Psoas muscle (tissue), 8 donors: ENCODE data around the gene ATP8A2. TPM values are rescaled to one million over a fixed set of nuclear protein-coding genes. Genes with fewer than 3 reads are reported as not detected.

Experiments used
- ATAC-seq, 4 donors: fragments of 200-7000 bp; cut with Tn5 transposase; one replicate each; pipeline ENCODE4 v1.9.1; 2020; ENCODE audit warnings: moderate library complexity in 3 of 4, mild to moderate bottlenecking in 2 of 4
- DNase-seq, 2 donors: peaks; one replicate each; pipeline ENCODE4 v3.0.0-alpha.2; 2020
- H3K27ac ChIP-seq: fragments of 200-600 bp; one replicate; pipeline ENCODE4 v1.8.0; 2022
- H3K27me3 ChIP-seq, 3 donors: fragments of 200-600 bp in 1 of 3; one replicate each; pipeline versions ENCODE4 v1.6.1 to v1.8.0; 2013 to 2022; ENCODE audit warnings: low read length in 2 of 3, mild to moderate bottlenecking in 2 of 3, moderate library complexity in 1 of 3; ENCODE audit not compliant: insufficient read depth in 3 of 3
- H3K36me3 ChIP-seq, 2 donors: fragments of 200-600 bp in 1 of 2; one replicate each; pipeline versions ENCODE4 v1.6.1 to v1.8.0; 2013 to 2022; ENCODE audit warnings: low read depth in 1 of 2, mild to moderate bottlenecking in 1 of 2, moderate library complexity in 1 of 2; ENCODE audit not compliant: insufficient read depth in 1 of 2
- H3K4me1 ChIP-seq: fragments of 200-600 bp; one replicate; pipeline ENCODE4 v1.8.0; 2022
- H3K4me3 ChIP-seq: fragments of 200-600 bp; one replicate; pipeline ENCODE4 v1.8.0; 2022; ENCODE audit warnings: mild to moderate bottlenecking
- H3K9me3 ChIP-seq: fragments of 200-600 bp; one replicate; pipeline ENCODE4 v1.8.0; 2022
- CTCF ChIP-seq: fragments of 200-600 bp; IDR thresholded peaks from one replicate; pipeline ENCODE4 v1.8.0; 2022; ENCODE audit warnings: antibody characterized with exemption
- WGBS, 3 donors: extraction: QIAGEN DNeasy Blood & Tissue Kit; methylation state at CpG; one replicate each; pipeline versions ENCODE4 v1.1.6 to v1.1.7; 2013; 5-methylcytosine and 5-hydroxymethylcytosine counted together
- intact Hi-C, 2 donors: fragments of 100-400 bp; cut with DNase I; formaldehyde crosslinking; loops; one replicate each; pipeline versions ENCODE4 v1.11.0 to v1.14.2; 2022
- polyA plus RNA-seq, 3 donors: library from polyadenylated mRNA; stranded (reverse); fragments of 200-250 nt; gene quantifications; one replicate each; pipeline ENCODE4 v1.2.3, GENCODE V29; 2013
- total RNA-seq, 4 donors: library from RNA; stranded (reverse); fragmentation: NEBNext Ultra II Directional in 2 of 4; extraction: Animal tissue kit (Norgen Biotek cat#: 25700) in 2 of 4; gene quantifications; one replicate each; pipeline versions ENCODE4 v1.2.1 to v1.2.4, GENCODE V29; 2021 to 2023
- donor health status: healthy with polysubstance abuse.
- donor health status: DM: no; HTN: no; CAD: no; lungs with moderate emphysema.
- donor health status: Bipolar disorder and iron deficiency.
- donor health status: healthy.
- donor health status: DM: yes; HTN: yes; CAD: no.
- donor health status: DM: no; HTN: no; CAD: no.
- donor health status: DM: no; HTN: no; CAD: no.
- donor health status: DM: yes; HTN: yes; CAD: no.

The ATP8A2 gene
- total and polyA plus RNA-seq, 7 donors, result 0.02 to 0.22 (median 0.04) TPM; not detected in 2

GRCh38 chr13:25981060-25981459, 609.3 kb downstream of the ATP8A2 start:
- Histone ChIP-seq H3K27ac (no peak overlapping the region), H3K9me3 (no peaks in the 10 kb centered on the region), H3K27me3 (no peaks in the 10 kb centered on the region), H3K4me1 (peaks cover 14% of the 10 kb centered on the region), H3K4me3 (no peak overlapping the region), H3K36me3 (no peaks in the 10 kb centered on the region)
- ATAC-seq, result peak in 2 of 4 donors; percentile 40 to 73
- intact Hi-C loops, result no loop called here
- 19 to 50% (median 20%) methylated on average over 1 of the region's 1 CpG for WGBS, 3 donors
- DNase-seq, result no peak
- TF ChIP-seq CTCF, result no peak

- H3K4me3 ChIP-seq, result no peak overlapping the region
- DNase-seq (no peak), ATAC-seq (no peak)
- no peak for TF ChIP-seq CTCF
- H3K27me3 ChIP-seq, result no peaks in the 10 kb centered on the region
- H3K27ac ChIP-seq, result no peak overlapping the region
- intact Hi-C loops, result no loop called here
- peaks cover 14% of the 10 kb centered on the region for H3K4me1 ChIP-seq
- H3K36me3 ChIP-seq, result no peaks in the 10 kb centered on the region
- H3K9me3 ChIP-seq, result no peaks in the 10 kb centered on the region
Measured at GRCh38 chr13:25982907-25983306, 611.1 kb downstream of the ATP8A2 start.

GRCh38 chr13:25987987-25988386, 616.2 kb downstream of the ATP8A2 start:
- no peak overlapping the region for H3K4me3 ChIP-seq
- H3K9me3 ChIP-seq, result no peaks in the 10 kb centered on the region
- H3K27me3 ChIP-seq, result no peaks in the 10 kb centered on the region
- 95 to 97% (median 95%) methylated on average over 8 of the region's 8 CpGs for WGBS, 3 donors
- no peaks in the 10 kb centered on the region for H3K4me1 ChIP-seq
- ATAC-seq (no peak), DNase-seq (no peak)
- H3K27ac ChIP-seq, result no peak overlapping the region
- no peak for TF ChIP-seq CTCF
- intact Hi-C loops, result no loop called here
- H3K36me3 ChIP-seq, result no peaks in the 10 kb centered on the region

GRCh38 chr13:25988661-25989060, 616.9 kb downstream of the ATP8A2 start:
- Histone ChIP-seq H3K4me3 (no peak overlapping the region), H3K4me1 (no peaks in the 10 kb centered on the region), H3K36me3 (no peaks in the 10 kb centered on the region), H3K27me3 (no peaks in the 10 kb centered on the region), H3K9me3 (no peaks in the 10 kb centered on the region), H3K27ac (no peak overlapping the region)
- ATAC-seq (no peak), DNase-seq (no peak)
- WGBS, 3 donors, result 39 to 50% (median 41%) methylated on average over 3 of the region's 3 CpGs
- intact Hi-C loops, result no loop called here
- no peak for TF ChIP-seq CTCF

GRCh38 chr13:25990801-25991200, 619.0 kb downstream of the ATP8A2 start:
- H3K27ac ChIP-seq, result no peak overlapping the region
- 19 to 23% (median 23%) methylated on average over 10 of the region's 10 CpGs for WGBS, 3 donors
- no peaks in the 10 kb centered on the region for H3K27me3 ChIP-seq
- H3K4me1 ChIP-seq, result no peaks in the 10 kb centered on the region
- H3K4me3 ChIP-seq, result no peak overlapping the region
- intact Hi-C loops, result no loop called here
- H3K36me3 ChIP-seq, result no peaks in the 10 kb centered on the region
- no peak for TF ChIP-seq CTCF
- peak in 1 of 4 donors; percentile 24 for ATAC-seq
- no peak for DNase-seq
- peaks cover 4% of the 10 kb centered on the region for H3K9me3 ChIP-seq
